GM19324 (cell line): ENCODE results near the gene USP12.
"Not testable (repeated sequence)": the region's sequence is repeated elsewhere in the genome, so short reads cannot be mapped to it uniquely, and the experiment has no call there.

ENCODE experiments used
- ATAC-seq: cut with Tn5 transposase; IDR thresholded peaks from one replicate; pipeline ENCODE4 v1.9.1; 2021; ENCODE audit warnings: mild to moderate bottlenecking, moderate library complexity; ENCODE audit not compliant: unreplicated experiment, low FRiP score

Gene USP12

GRCh38 chr13:27158335-27158734, 13.3 kb downstream of the USP12 start:
- ATAC-seq: no peak

DNA sequence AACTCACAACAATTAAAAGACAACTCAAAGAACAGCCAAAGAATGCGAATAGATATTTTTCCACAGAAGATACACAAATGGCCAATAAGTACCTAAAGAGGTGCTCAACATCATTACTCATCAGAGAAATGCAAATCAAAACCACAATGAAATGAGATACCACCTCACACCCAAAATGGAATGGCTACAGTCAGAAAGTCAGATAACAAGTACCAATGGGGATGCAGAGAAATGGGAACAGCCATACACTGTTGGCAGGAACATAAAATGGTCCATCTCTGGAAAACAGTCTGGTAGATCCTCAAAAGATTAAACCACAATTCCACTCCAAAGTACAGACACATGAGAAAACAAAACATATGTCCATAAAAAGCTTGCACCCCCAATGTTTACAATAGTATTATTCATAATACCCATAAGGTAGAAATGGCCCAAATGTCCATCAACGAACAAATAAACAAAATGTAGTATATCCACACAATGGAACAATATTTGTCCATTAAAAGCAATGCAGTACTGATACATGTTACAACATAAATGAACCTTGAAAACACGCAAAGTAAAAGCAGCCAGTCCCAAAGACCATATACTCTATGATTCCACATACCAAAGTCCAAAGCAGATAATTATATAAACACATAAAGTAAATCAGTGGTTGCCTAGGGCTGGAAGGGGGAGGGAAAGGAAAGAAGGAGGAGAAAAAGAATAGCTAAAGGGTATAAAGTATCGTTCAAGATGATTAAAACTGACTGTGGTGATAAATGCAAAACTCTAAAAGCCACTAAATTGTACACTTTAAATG, 19.6 kb downstream of the USP12 start:
- peak; percentile 43 for ATAC-seq

GRCh38 chr13:27149702-27150101, 21.9 kb downstream of the USP12 start:
- ATAC-seq: no peak

GRCh38 chr13:27148900-27149299, 22.7 kb downstream of the USP12 start:
- ATAC-seq: no peak

DNA sequence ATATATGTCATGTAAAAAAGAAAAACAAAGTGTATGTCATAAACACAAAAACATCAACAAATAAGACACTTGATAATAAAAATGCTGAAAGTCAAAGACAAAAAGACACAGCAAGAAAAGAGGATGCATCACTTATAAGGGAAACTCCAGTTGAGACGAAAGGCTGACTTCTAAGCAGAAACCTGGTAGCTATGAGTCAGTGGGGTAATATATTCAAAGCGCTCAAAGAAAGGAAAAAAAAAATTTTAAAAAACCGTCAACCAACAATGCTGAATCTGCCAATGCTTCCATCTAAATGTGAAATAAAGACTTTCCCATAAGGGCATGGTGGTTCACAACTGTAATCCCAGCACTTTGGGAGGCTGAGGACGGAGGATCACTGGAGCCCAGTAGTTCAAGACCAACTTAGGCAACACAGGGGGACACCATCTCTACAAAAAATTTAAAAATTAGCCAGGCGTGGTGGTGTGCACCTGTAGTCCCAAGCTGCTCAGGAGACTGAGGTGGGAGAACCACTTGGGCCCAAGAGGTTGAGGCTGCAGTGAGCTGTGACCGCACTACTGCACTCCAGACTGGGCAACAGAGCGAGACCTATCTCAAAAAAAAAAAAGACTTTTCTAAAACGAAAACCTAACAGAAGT, 24.0 kb downstream of the USP12 start:
- ATAC-seq: peak; percentile 47

DNA sequence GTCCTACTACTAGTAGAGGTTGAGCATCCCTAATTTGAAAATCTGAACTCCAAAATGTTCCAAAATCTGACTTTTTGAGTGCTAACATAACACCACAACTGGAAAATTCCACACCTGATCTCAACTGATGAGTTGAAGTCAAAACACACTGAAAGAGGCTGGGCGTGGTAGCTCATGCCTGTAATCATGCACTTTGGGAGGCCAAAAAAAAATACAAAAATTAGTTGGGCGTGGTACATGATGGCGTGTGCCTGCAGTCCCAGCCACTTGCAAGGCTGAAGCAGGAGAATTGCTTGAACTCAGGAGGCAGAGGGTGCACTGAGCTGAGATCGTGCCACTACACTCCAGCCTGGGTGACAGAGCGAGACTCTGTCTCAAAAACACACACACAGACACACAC, 29.9 kb downstream of the USP12 start:
- no peak for ATAC-seq

- not testable (repeated sequence) for ATAC-seq
These were observed 30.5 kb downstream of the USP12 start for GRCh38 chr13:27141159-27141558.

DNA sequence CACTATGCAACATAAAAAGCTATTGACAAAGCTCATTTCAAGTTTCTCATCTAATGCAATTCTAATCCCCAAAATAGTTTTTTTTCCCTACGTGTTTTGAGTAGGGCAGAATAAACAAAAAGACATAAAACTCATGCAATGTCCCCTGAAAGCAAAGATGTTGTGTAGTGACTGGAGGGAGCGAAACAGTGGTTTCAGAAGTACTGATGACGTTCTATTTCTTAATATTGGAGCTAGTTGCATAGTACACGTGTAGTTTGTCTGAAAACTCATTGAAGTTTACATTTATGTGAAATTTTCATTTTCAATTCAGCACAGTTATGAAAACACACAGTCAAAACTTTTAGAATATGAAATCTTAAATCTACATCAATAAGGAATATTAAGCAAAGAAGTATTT, 31.6 kb downstream of the USP12 start:
- ATAC-seq: no peak

- no peak for ATAC-seq
These were observed 32.0 kb downstream of the USP12 start for GRCh38 chr13:27139565-27139964.

DNA sequence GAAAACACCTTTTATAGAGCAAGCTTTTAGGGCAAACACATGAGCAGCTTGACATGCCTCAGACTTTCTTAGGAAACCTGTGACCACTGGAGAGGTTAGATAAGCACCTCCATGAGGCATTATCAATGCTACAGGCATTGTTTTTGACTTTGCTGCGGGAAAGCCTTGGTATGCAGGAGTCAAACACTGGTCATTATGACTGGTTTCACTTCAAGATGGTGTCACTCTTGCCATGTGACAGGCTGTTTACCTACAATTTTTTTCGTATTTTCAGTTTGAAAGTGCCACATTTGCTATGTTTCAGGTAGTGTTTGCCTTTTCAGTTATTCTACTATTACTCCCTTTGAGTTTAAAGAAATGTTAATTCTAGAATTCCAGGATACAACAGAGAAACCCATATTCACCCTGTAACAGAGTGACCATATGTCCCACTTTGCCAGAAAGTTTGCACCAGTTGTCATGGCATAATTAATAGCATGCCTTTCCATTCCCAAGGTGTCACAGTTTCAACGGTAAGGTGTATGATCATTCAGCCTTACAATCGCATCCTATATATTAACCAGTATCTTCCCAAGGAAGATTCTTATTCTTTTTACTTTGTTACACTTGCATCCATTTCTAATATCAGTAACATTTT, 33.0 kb downstream of the USP12 start:
- no peak for ATAC-seq

GRCh38 chr13:27137759-27138158, 33.9 kb downstream of the USP12 start:
- ATAC-seq: no peak

DNA sequence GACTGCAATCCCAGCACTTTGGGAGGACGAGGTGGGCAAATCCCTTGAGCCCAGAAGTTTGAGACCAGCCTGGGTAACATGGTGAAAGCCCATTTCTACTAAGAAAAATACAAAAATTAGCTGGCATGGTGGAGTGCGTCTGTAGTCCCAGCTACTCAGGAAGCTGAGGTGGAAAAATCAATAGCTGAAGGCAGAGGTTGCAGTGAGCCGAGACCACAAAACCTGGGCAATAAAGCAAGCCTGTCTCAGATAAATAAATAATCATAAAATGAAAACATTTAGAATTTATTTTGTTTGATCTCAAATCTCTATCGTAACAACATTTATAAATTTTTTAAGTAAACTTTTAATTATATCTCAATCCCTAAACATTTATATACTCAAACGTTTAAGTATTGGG, 36.6 kb downstream of the USP12 start:
- no peak for ATAC-seq

DNA sequence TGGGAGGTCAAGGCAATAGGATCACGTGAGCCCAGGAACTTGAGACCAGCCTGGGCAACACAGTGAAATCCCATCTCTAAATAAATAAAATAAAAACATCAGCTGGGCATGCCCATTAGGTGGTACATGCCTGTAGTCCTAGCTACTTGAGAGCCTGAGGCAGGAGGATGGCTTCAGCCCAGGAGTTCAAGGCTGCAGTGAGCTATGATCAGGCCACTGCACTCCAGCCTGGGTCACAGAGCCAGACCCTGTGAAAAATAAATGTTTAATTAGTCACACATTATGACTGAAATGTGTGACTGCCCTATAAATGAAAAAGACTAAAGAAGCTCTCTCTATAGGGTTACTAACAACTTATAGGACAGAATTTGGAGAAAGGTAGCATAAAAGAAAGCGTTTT, 37.7 kb downstream of the USP12 start:
- no peak for ATAC-seq

DNA sequence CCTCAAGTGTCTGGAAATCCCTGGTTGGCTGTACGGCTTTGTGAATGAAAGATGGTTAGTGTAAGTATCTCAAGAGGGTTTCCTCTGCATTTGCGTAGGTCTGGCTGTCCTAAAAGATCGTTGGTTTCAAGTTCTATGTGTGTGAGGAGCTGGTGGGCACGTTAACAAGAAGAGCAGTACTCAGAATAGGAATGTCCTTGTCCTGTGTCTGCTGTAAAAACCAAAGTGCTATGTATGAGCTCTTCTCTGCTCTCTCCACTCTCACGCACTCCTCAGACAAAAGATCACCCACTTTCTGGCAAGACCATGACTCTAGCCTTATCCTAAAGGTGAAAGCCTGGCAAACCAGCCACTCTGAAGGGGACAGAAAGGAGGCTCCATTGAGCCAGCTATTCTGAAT, 39.1 kb downstream of the USP12 start:
- no peak for ATAC-seq

- no peak for ATAC-seq
These were observed 39.7 kb downstream of the USP12 start for GRCh38 chr13:27131906-27132305.

- ATAC-seq: peak; percentile 86
These were observed 40.5 kb downstream of the USP12 start for GRCh38 chr13:27130979-27131623.

GRCh38 chr13:27130223-27130978, 41.2 kb downstream of the USP12 start:
- ATAC-seq: no peak

- no peak for ATAC-seq
These were observed 42.6 kb downstream of the USP12 start for GRCh38 chr13:27128825-27129627.

GRCh38 chr13:27126859-27127258, 44.8 kb downstream of the USP12 start:
- no peak for ATAC-seq
